H1 (cell line): Measurements from ENCODE around the gene MMP1. TPM values are rescaled to one million over a fixed set of nuclear protein-coding genes. Genes with fewer than 3 reads are reported as not detected.

ENCODE experiments used
- CTCF ChIA-PET: fragments of 300-600 bp; sonication (Branson Sonifier 250); formaldehyde crosslinking; loops from one replicate; lab custom pipeline; 2021; ENCODE audit not compliant: partially characterized antibody; lab: Charles Lee
- POLR2A ChIA-PET: fragments of 300-600 bp; sonication (Branson Sonifier 250); formaldehyde crosslinking; loops from one replicate; lab custom pipeline; 2021; ENCODE audit warnings: inconsistent platforms; ENCODE audit not compliant: partially characterized antibody; lab: Charles Lee
- DNase-seq, 2 experiments: peaks; one replicate each; pipeline versions ENCODE4 v3.0.0 to v3.0.0-alpha.2; 2010 to 2022; ENCODE audit warnings: low spot score in 2 of 2, low read depth in 1 of 2, mixed read lengths in 1 of 2
- FAIRE-seq: peaks from 2 replicates; lab custom pipeline; 2011; peaks lifted over from hg19 to GRCh38; lab: Jason Lieb, UNC
- H2AFZ ChIP-seq: 2 replicates; pipeline ENCODE4 v1.8.1; 2012; ENCODE audit warnings: low read length, inconsistent platforms
- H2AK5ac ChIP-seq: 2 replicates; pipeline ENCODE4 v1.6.1; 2013; ENCODE audit warnings: low read depth, low read length
- H2BK120ac ChIP-seq: replicated peaks from 2 replicates; pipeline ENCODE3; 2013; ENCODE audit warnings: low read depth, low read length, inconsistent platforms
- H2BK12ac ChIP-seq: 2 replicates; pipeline ENCODE4 v1.6.1; 2013; ENCODE audit warnings: low read depth, low read length
- H2BK15ac ChIP-seq: 2 replicates; pipeline ENCODE4 v1.6.1; 2013; ENCODE audit warnings: low read length
- H2BK20ac ChIP-seq: 2 replicates; pipeline ENCODE4 v1.6.1; 2013; ENCODE audit warnings: low read length
- H2BK5ac ChIP-seq: 2 replicates; pipeline ENCODE4 v1.6.1; 2013; ENCODE audit warnings: low read depth, low read length
- H3K14ac ChIP-seq: 2 replicates; pipeline ENCODE4 v1.6.1; 2013; ENCODE audit warnings: inconsistent platforms; ENCODE audit not compliant: insufficient read length
- H3K18ac ChIP-seq: 2 replicates; pipeline ENCODE4 v1.6.1; 2013; ENCODE audit warnings: low read length; ENCODE audit errors: extremely low read depth
- H3K23ac ChIP-seq: 2 replicates; pipeline ENCODE4 v1.6.1; 2013; ENCODE audit warnings: inconsistent platforms; ENCODE audit not compliant: insufficient read length
- H3K23me2 ChIP-seq: 2 replicates; pipeline ENCODE4 v1.6.1; 2013; ENCODE audit warnings: low read depth, low read length
- H3K27ac ChIP-seq: 2 replicates; pipeline ENCODE4 v1.6.1; 2011; ENCODE audit warnings: low read depth, low read length, inconsistent platforms
- H3K27me3 ChIP-seq, 4 experiments: replicated peaks in 1 of 4; 1 replicate in 1 of 4; 2 replicates in 3 of 4; pipeline versions ENCODE4 v1.6.1 to v1.8.1; 2011 to 2013; ENCODE audit warnings: low read length in 3 of 4, mild to moderate bottlenecking in 3 of 4, inconsistent platforms in 2 of 4, mixed read lengths in 2 of 4, moderate library complexity in 1 of 4; ENCODE audit not compliant: control insufficient read depth in 3 of 4, insufficient read depth in 3 of 4; ENCODE audit errors: extremely low read depth in 1 of 4
- H3K36me3 ChIP-seq, 4 experiments: 2 replicates each; pipeline versions ENCODE4 v1.6.1 to v1.8.1; 2011 to 2013; ENCODE audit warnings: mild to moderate bottlenecking in 4 of 4, low read length in 3 of 4, moderate library complexity in 2 of 4, control low read depth in 1 of 4, inconsistent platforms in 1 of 4; ENCODE audit not compliant: insufficient read depth in 4 of 4, control insufficient read depth in 2 of 4
- H3K4ac ChIP-seq: replicated peaks from 2 replicates; pipeline ENCODE3; 2013; ENCODE audit warnings: low read length, low read depth, mixed read lengths, inconsistent platforms; ENCODE audit not compliant: insufficient read length
- H3K4me1 ChIP-seq, 4 experiments: replicated peaks in 1 of 4; 1 replicate in 1 of 4; 2 replicates in 3 of 4; pipeline versions ENCODE4 v1.6.1 to v1.8.1; 2011 to 2013; ENCODE audit warnings: low read length in 3 of 4, inconsistent platforms in 2 of 4, mixed read lengths in 1 of 4; ENCODE audit not compliant: insufficient read depth in 4 of 4, control insufficient read depth in 3 of 4
- H3K4me2 ChIP-seq, 2 experiments: 2 replicates each; pipeline versions ENCODE4 v1.6.1 to v1.8.1; 2011 to 2013; ENCODE audit warnings: low read depth in 2 of 2, low read length in 2 of 2, control low read depth in 1 of 2, inconsistent platforms in 1 of 2, mild to moderate bottlenecking in 1 of 2; ENCODE audit not compliant: insufficient read depth in 1 of 2
- H3K4me3 ChIP-seq, 4 experiments: fragments of 200-600, 300-600 bp in 1 of 4; sonication (generic), shearing (Covaris generic), sonication (Bioruptor Twin) in 1 of 4; 2 replicates each; pipeline versions ENCODE4 v1.5.1 to v1.8.1; 2011 to 2016; ENCODE audit warnings: low read length in 4 of 4, low read depth in 3 of 4, control low read depth in 2 of 4, inconsistent platforms in 2 of 4, mild to moderate bottlenecking in 2 of 4, mixed read lengths in 1 of 4, moderate library complexity in 1 of 4; ENCODE audit not compliant: insufficient read depth in 2 of 4; ENCODE audit errors: extremely low read depth in 1 of 4
- H3K56ac ChIP-seq: replicated peaks from 2 replicates; pipeline ENCODE3; 2013; ENCODE audit warnings: low read depth, mild to moderate bottlenecking, mixed read lengths, low read length, inconsistent platforms; ENCODE audit not compliant: insufficient read length
- H3K79me1 ChIP-seq: 2 replicates; pipeline ENCODE4 v1.6.1; 2013; ENCODE audit warnings: low read depth, low read length, control low read depth
- H3K79me2 ChIP-seq, 2 experiments: 2 replicates each; pipeline versions ENCODE4 v1.6.1 to v1.8.1; 2012 to 2013; ENCODE audit warnings: low read length in 2 of 2, mild to moderate bottlenecking in 2 of 2, inconsistent platforms in 1 of 2; ENCODE audit not compliant: insufficient read depth in 2 of 2, control insufficient read depth in 1 of 2
- H3K9ac ChIP-seq, 4 experiments: replicated peaks in 1 of 4; 1 replicate in 1 of 4; 2 replicates in 3 of 4; pipeline versions ENCODE4 v1.6.1 to v1.8.1; 2011 to 2013; ENCODE audit warnings: low read depth in 3 of 4, low read length in 3 of 4, control low read depth in 2 of 4, mild to moderate bottlenecking in 2 of 4, moderate library complexity in 2 of 4, inconsistent platforms in 1 of 4; ENCODE audit errors: extremely low read depth in 1 of 4
- H3K9me3 ChIP-seq, 2 experiments: 2 replicates each; pipeline versions ENCODE4 v1.6.1 to v1.8.1; 2012 to 2013; ENCODE audit warnings: mild to moderate bottlenecking in 2 of 2, moderate library complexity in 2 of 2, control low read depth in 1 of 2, inconsistent platforms in 1 of 2, low read depth in 1 of 2, low read length in 1 of 2, mixed read lengths in 1 of 2; ENCODE audit not compliant: insufficient read depth in 2 of 2
- H4K20me1 ChIP-seq, 2 experiments: replicated peaks in 1 of 2; 2 replicates each; pipeline versions ENCODE3 to v1.8.1; 2011 to 2013; ENCODE audit warnings: inconsistent platforms in 2 of 2, low read length in 2 of 2, mild to moderate bottlenecking in 1 of 2; ENCODE audit not compliant: insufficient read depth in 2 of 2, control insufficient read depth in 1 of 2
- H4K5ac ChIP-seq: 2 replicates; pipeline ENCODE4 v1.6.1; 2013; ENCODE audit warnings: low read length, low read depth, mixed read lengths, inconsistent platforms; ENCODE audit not compliant: insufficient read length
- H4K8ac ChIP-seq: 2 replicates; pipeline ENCODE4 v1.8.0; 2013; ENCODE audit warnings: mild to moderate bottlenecking, moderate library complexity, low read length, inconsistent platforms; ENCODE audit not compliant: insufficient read depth; ENCODE audit errors: extremely low read depth
- H4K91ac ChIP-seq: replicated peaks from 2 replicates; pipeline ENCODE3; 2013; ENCODE audit warnings: low read length, mixed read lengths, inconsistent platforms; ENCODE audit not compliant: insufficient read length
- CEBPB ChIP-seq: IDR thresholded peaks from 2 replicates; pipeline ENCODE4 v1.6.1; 2012; ENCODE audit warnings: low read depth, low read length
- CTCF ChIP-seq, 3 experiments: IDR thresholded peaks; 1 replicate in 2 of 3; 2 replicates in 1 of 3; pipeline versions ENCODE4 v1.5.1 to v1.6.1; 2011; ENCODE audit warnings: low read length in 3 of 3, mild to moderate bottlenecking in 3 of 3, inconsistent platforms in 2 of 3, low read depth in 1 of 3, moderate library complexity in 1 of 3; ENCODE audit not compliant: insufficient read depth in 1 of 3; ENCODE audit errors: control extremely low read depth in 1 of 3
- EGR1 ChIP-seq: IDR thresholded peaks from 2 replicates; pipeline ENCODE4 v1.6.1; 2011; ENCODE audit warnings: low read depth, low read length, borderline replicate concordance
- FOSL1 ChIP-seq: IDR thresholded peaks from 2 replicates; pipeline ENCODE4 v1.6.1; 2011; ENCODE audit warnings: mild to moderate bottlenecking, low read depth, low read length, moderate library complexity; ENCODE audit not compliant: insufficient read depth
- NANOG ChIP-seq: IDR thresholded peaks from 2 replicates; pipeline ENCODE4 v1.6.1; 2011; ENCODE audit warnings: low read length, low read depth, mild to moderate bottlenecking, inconsistent platforms; ENCODE audit not compliant: insufficient read depth, poor library complexity, severe bottlenecking
- SIRT6 ChIP-seq: IDR thresholded peaks from one replicate; pipeline ENCODE4 v1.7.1; 2012; ENCODE audit warnings: low read length, inconsistent platforms
- SIX5 ChIP-seq: IDR thresholded peaks from 2 replicates; pipeline ENCODE4 v1.6.1; 2011; ENCODE audit warnings: mild to moderate bottlenecking, low read depth, low read length
- SUZ12 ChIP-seq: fragments of 200-600 bp; sonication (generic); IDR thresholded peaks from 2 replicates; pipeline ENCODE4 v1.6.1; 2012; ENCODE audit warnings: mild to moderate bottlenecking, inconsistent platforms, low read length, moderate library complexity, mixed read lengths
- WGBS, 2 experiments: shearing (Covaris generic) in 1 of 2; methylation state at CpG; one replicate each; pipeline versions ENCODE4 v1.1.6 to v1.1.7; 2013 to 2015; ENCODE audit warnings: low lambda C conversion rate in 2 of 2, mixed read lengths in 2 of 2, inconsistent platforms in 1 of 2, low coverage in 1 of 2, missing lambda C conversion rate in 1 of 2; ENCODE audit not compliant: insufficient replicate concordance in 2 of 2, insufficient coverage in 1 of 2, insufficient read length in 1 of 2; ENCODE audit errors: extremely low coverage in 1 of 2, missing lambda C conversion rate in 1 of 2; 5-methylcytosine and 5-hydroxymethylcytosine counted together
- polyA plus RNA-seq, 7 experiments: library from polyadenylated mRNA; depleted of rRNA in 3 of 7; stranded (reverse) in 5 of 7; unstranded in 2 of 7; fragments of >200 nt in 5 of 7; fragments of 200-250 nt in 2 of 7; gene quantifications; 1 replicate in 5 of 7; 2 replicates in 1 of 7; 4 replicates in 1 of 7; pipeline versions ENCODE4 v1.2.1 to v1.2.3, GENCODE V29; 2011 to 2013; ENCODE audit warnings: missing spikeins in 2 of 7, mixed read lengths in 2 of 7
- total RNA-seq: library from RNA; stranded (reverse); fragmentation: NEBNext Ultra II Directional; extraction: Animal tissue kit (Norgen Biotek cat#: 25700); gene quantifications from 2 replicates; pipeline ENCODE4 v1.2.1, GENCODE V29; 2021

MMP1 gene
- total and polyA plus RNA-seq, 2 of the 8 experiments (the other 6 are each of a cell fraction or from before 2014, with no cell fraction given), result not detected

- FAIRE-seq, result no peak
- no peaks in the 10 kb centered on the region for H4K20me1 ChIP-seq
- H3K9ac ChIP-seq, result no peak overlapping the region
- no peaks in the 10 kb centered on the region for H3K79me1 ChIP-seq
- H3K9me3 ChIP-seq, result no peaks in the 10 kb centered on the region
- H2AFZ ChIP-seq, result no peak overlapping the region; the same call in 1 of the 2 replicates
- H3K56ac ChIP-seq, result no peak overlapping the region
- no peak overlapping the region for H3K4me2 ChIP-seq
- ChIA-PET POLR2A (no interaction called here), CTCF (interaction anchor here (0.6 to 1.7 kb wide), 2 partner anchors 57 to 984 kb away, joined by 5 to 7 read pairs; no protein-coding TSS in a partner anchor)
- no peak overlapping the region for H4K8ac ChIP-seq
- no peak overlapping the region for H3K14ac ChIP-seq
- H3K79me2 ChIP-seq, result no peaks in the 10 kb centered on the region
- no peak overlapping the region for H4K91ac ChIP-seq
- peaks cover 0 to 5% (median 0%) of the 10 kb centered on the region in 4 experiments; a peak in 3 of 8 replicates for H3K36me3 ChIP-seq
- no peak overlapping the region for H3K18ac ChIP-seq
- WGBS, 2 experiments, result 80% methylated on average over 1 of the region's 1 CpG; no CpG with 5 or more reads in 1 of the 2 experiments
- H2BK12ac ChIP-seq, result no peak overlapping the region
- no peak overlapping the region for H2BK120ac ChIP-seq
- TF ChIP-seq EGR1 (no peak), SIX5 (no peak), CEBPB (no peak), SUZ12 (no peak), CTCF (IDR thresholded peaks at IDR 0.05; ENCODE audit: control extremely low read depth in 1 of 3, insufficient read depth in 1 of 3, low read depth in 1 of 3, low read length in 3 of 3) (no peak), NANOG (no peak), FOSL1 (no peak), SIRT6 (no peak)
- TF ChIP-seq, all 59 proteins: peak for 0
- H2BK15ac ChIP-seq, result no peak overlapping the region
- no peak overlapping the region for H3K27ac ChIP-seq
- H3K4me1 ChIP-seq, result peaks cover 0 to 5% (median 4%) of the 10 kb centered on the region in 4 experiments; a peak in 4 of 7 replicates
- no peaks in the 10 kb centered on the region for H3K23me2 ChIP-seq
- no peak overlapping the region for H3K4ac ChIP-seq
- H3K27me3 ChIP-seq, result no peaks in the 10 kb centered on the region
- no peak overlapping the region for H2BK20ac ChIP-seq
- DNase-seq, result no peak
- no peak overlapping the region for H2AK5ac ChIP-seq
- no peak overlapping the region for H2BK5ac ChIP-seq
- H3K4me3 ChIP-seq, result no peak overlapping the region
- no peak overlapping the region for H3K23ac ChIP-seq
- H4K5ac ChIP-seq, result no peak overlapping the region
These were observed 44.7 kb downstream of the MMP1 start for GRCh38 chr11:102753267-102753666.
